ENCODE data around the gene EARS2. TPM values are rescaled to one million over a fixed set of nuclear protein-coding genes. Genes with fewer than 3 reads are reported as not detected.

Gene EARS2
- total and polyA plus RNA-seq, 10 of the 15 experiments (the other 5 are each of a cell fraction or from before 2014, with no cell fraction given): 12.9 to 65.9 (median 33.5) TPM

GRCh38 chr16:23549938-23550337, 7.2 kb downstream of the EARS2 start:
- ChIA-PET CTCF (interaction anchor here (1.3 kb wide), 1 partner anchor 8 kb away, joined by 4 read pairs; the partner anchor contains the start of gene UBFD1), SMC1A (ENCODE audit: uncharacterized antibody, unreplicated experiment) (no interaction called here), POLR2A (no interaction called here), RAD21 (ENCODE audit: unreplicated experiment) (interaction anchor here (0.8 kb wide), 1 partner anchor 10 kb away, joined by 3 read pairs; no protein-coding TSS in a partner anchor)
- Histone ChIP-seq H2AFZ (ENCODE audit: control insufficient read depth, low read depth, low read length) (no peak overlapping the region), H3K9ac (ENCODE audit: control insufficient read depth, insufficient read depth, low read length) (no peak overlapping the region), H3K9me3 (replicated peaks; ENCODE audit: control insufficient read depth, insufficient read depth, low read length) (no peaks in the 10 kb centered on the region), H3K4me1 (ENCODE audit: control insufficient read depth, insufficient read depth, low read length) (no peaks in the 10 kb centered on the region; the same call in 1 of the 2 replicates), H3K36me3 (ENCODE audit: control insufficient read depth in 2 of 2, insufficient read depth in 2 of 2, low read length in 1 of 2) (peaks cover 18 to 22% of the 10 kb centered on the region in 2 experiments), H3K4me2 (ENCODE audit: control insufficient read depth, insufficient read depth) (no peak overlapping the region), H3K79me2 (ENCODE audit: control insufficient read depth, insufficient read depth, low read length) (peaks cover 5% of the 10 kb centered on the region), H3K27me3 (replicated peaks in 1 of 2; ENCODE audit: control insufficient read depth in 2 of 2, insufficient read depth in 2 of 2, low read length in 1 of 2) (no peaks in the 10 kb centered on the region), H3K27ac (ENCODE audit: control insufficient read depth, insufficient read depth) (no peak overlapping the region), H4K20me1 (ENCODE audit: control insufficient read depth, insufficient read depth) (no peaks in the 10 kb centered on the region), H3K4me3 (no peak overlapping the region)
- WGBS (ENCODE audit: insufficient coverage, insufficient replicate concordance, low lambda C conversion rate, missing lambda C conversion rate): 95% methylated on average over 5 of the region's 5 CpGs
- DNase-seq (ENCODE audit: low read depth, low spot score): no peak
- intact Hi-C loops (cut with micrococcal nuclease; ENCODE audit: unreplicated experiment) (loop anchor here (10.0 kb wide), 1 partner anchor 85 kb away; no protein-coding TSS in a partner anchor), in situ Hi-C loops (cut with MboI) (no loop called here)
- no peak for ATAC-seq
- BruUV-seq (replicated peaks): no TSS peak
- TF ChIP-seq PAX5 (IDR thresholded peaks at IDR 0.05; ENCODE audit: borderline replicate concordance, low read depth, low read length): no peak
- no peak for FAIRE-seq

DNA sequence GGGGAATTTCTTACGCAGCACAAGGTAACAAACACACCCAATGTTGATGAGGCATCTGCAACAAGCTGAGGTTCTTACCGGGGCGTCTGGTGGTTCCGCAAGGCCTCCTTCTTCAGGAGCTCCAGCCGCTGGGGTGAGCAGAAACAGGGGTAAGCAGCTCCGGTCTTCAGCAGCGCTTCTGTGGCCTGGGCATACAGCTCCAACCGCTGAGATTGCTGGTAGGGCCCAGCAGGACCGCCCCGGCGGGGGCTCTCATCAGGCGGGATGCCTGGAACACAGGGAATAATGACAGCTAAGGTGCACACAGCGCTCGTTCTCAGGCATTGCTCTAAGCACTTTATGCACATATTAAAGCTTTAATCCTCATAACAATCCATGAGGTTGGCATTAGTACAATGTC, 12.7 kb downstream of the EARS2 start:
- ChIA-PET POLR2A (no interaction called here), RAD21 (ENCODE audit: unreplicated experiment) (no interaction called here), CTCF (no interaction called here), SMC1A (ENCODE audit: uncharacterized antibody, unreplicated experiment) (no interaction called here)
- Histone ChIP-seq H3K36me3 (ENCODE audit: control insufficient read depth in 2 of 2, insufficient read depth in 2 of 2, low read length in 1 of 2) (peaks cover 15 to 22% of the 10 kb centered on the region in 2 experiments), H4K20me1 (ENCODE audit: control insufficient read depth, insufficient read depth) (no peaks in the 10 kb centered on the region), H3K4me3 (no peak overlapping the region), H3K27ac (ENCODE audit: control insufficient read depth, insufficient read depth) (no peak overlapping the region), H3K9ac (ENCODE audit: control insufficient read depth, insufficient read depth, low read length) (no peak overlapping the region), H2AFZ (ENCODE audit: control insufficient read depth, low read depth, low read length) (no peak overlapping the region), H3K27me3 (replicated peaks in 1 of 2; ENCODE audit: control insufficient read depth in 2 of 2, insufficient read depth in 2 of 2, low read length in 1 of 2) (no peaks in the 10 kb centered on the region), H3K4me1 (ENCODE audit: control insufficient read depth, insufficient read depth, low read length) (no peaks in the 10 kb centered on the region), H3K79me2 (ENCODE audit: control insufficient read depth, insufficient read depth, low read length) (no peaks in the 10 kb centered on the region), H3K9me3 (replicated peaks; ENCODE audit: control insufficient read depth, insufficient read depth, low read length) (no peaks in the 10 kb centered on the region), H3K4me2 (ENCODE audit: control insufficient read depth, insufficient read depth) (no peak overlapping the region)
- intact Hi-C loops (cut with micrococcal nuclease; ENCODE audit: unreplicated experiment) (no loop called here), in situ Hi-C loops (cut with MboI) (no loop called here)
- BruUV-seq (replicated peaks): no TSS peak
- DNase-seq (ENCODE audit: low read depth, low spot score): no peak
- TF ChIP-seq ASH2L (IDR thresholded peaks at IDR 0.05; ENCODE audit: borderline replicate concordance, low read depth) (no peak), MEF2B (IDR thresholded peaks at IDR 0.05; ENCODE audit: partially characterized antibody, poor library complexity, severe bottlenecking) (no peak), ZBTB33 (IDR thresholded peaks at IDR 0.05) (no peak), KDM1A (IDR thresholded peaks at IDR 0.05; ENCODE audit: borderline replicate concordance) (no peak), ZNF207 (IDR thresholded peaks at IDR 0.05; ENCODE audit: borderline replicate concordance) (no peak), MYC (IDR thresholded peaks at IDR 0.05; ENCODE audit: insufficient read depth, insufficient read length, insufficient replicate concordance, low read length, severe bottlenecking) (no peak), BACH1 (IDR thresholded peaks at IDR 0.05; ENCODE audit: borderline replicate concordance) (no peak), EP300 (IDR thresholded peaks at IDR 0.05; ENCODE audit: borderline replicate concordance in 1 of 2, control insufficient read depth in 1 of 2, low read depth in 2 of 2, low read length in 2 of 2) (no peak), ZNF622 (IDR thresholded peaks at IDR 0.05) (no peak), MTA3 (IDR thresholded peaks at IDR 0.05; ENCODE audit: borderline replicate concordance, low read length) (no peak), CBX5 (IDR thresholded peaks at IDR 0.05; ENCODE audit: low read depth) (no peak), RAD21 (IDR thresholded peaks at IDR 0.05; ENCODE audit: insufficient read depth, low read depth, low read length) (no peak), SREBF2 (IDR thresholded peaks at IDR 0.05; ENCODE audit: low read length) (no peak)
- TF ChIP-seq, protein P1, sequence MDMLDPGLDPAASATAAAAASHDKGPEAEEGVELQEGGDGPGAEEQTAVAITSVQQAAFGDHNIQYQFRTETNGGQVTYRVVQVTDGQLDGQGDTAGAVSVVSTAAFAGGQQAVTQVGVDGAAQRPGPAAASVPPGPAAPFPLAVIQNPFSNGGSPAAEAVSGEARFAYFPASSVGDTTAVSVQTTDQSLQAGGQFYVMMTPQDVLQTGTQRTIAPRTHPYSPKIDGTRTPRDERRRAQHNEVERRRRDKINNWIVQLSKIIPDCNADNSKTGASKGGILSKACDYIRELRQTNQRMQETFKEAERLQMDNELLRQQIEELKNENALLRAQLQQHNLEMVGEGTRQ (IDR thresholded peaks at IDR 0.05; ENCODE audit: borderline replicate concordance, low read depth, low read length): no peak
- no peak for ATAC-seq
- no peak for FAIRE-seq
- 94% methylated on average over 14 of the region's 14 CpGs for whole genome bisulfite sequencing (ENCODE audit: insufficient coverage, insufficient replicate concordance, low lambda C conversion rate, missing lambda C conversion rate)

All from GM12878 (cell line).